ENCODE results near the gene PGAP3.

DNA sequence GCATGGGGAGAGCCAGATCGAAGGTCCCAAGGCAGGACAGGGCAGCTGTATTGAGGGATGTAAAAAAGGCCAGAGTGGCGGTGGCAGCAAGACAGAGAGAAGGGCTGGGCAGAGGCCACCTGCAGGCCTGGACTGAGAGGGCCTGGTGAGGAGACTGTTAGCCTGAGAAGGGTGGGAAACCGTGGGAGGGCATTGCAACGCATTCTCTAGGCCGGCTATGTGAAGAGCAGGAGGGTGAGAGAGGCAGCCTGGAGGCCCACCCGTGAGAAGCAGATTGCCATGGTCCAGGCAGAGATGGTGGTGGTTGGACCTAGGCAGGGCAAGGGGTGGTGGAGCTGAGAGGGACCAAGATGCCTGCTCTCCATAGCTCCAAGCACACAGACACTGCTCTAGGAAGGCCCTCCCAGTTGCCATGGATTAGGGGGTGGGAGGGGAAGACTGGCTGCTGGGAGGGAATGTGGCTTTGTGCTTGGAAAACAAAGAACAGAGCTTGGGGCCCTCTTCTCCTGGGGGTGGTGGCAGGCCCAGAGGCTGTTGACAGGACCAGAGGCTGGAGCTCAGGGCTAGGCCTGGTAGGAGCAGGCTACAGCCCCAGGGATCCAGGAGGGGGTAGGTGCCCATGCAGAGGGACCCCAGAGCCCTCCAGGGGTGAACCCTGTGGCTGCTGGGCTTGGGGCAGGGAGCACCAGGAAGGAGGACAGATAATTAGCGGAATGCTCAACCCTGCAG, 35.1 kb downstream of the PGAP3 start:
- TF ChIP-seq, protein P1, sequence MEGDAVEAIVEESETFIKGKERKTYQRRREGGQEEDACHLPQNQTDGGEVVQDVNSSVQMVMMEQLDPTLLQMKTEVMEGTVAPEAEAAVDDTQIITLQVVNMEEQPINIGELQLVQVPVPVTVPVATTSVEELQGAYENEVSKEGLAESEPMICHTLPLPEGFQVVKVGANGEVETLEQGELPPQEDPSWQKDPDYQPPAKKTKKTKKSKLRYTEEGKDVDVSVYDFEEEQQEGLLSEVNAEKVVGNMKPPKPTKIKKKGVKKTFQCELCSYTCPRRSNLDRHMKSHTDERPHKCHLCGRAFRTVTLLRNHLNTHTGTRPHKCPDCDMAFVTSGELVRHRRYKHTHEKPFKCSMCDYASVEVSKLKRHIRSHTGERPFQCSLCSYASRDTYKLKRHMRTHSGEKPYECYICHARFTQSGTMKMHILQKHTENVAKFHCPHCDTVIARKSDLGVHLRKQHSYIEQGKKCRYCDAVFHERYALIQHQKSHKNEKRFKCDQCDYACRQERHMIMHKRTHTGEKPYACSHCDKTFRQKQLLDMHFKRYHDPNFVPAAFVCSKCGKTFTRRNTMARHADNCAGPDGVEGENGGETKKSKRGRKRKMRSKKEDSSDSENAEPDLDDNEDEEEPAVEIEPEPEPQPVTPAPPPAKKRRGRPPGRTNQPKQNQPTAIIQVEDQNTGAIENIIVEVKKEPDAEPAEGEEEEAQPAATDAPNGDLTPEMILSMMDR (IDR thresholded peaks at IDR 0.05), result peak in 2 of 5 experiments; percentile 2 to 34
- TF ChIP-seq POLR2A (IDR thresholded peaks at IDR 0.05), result no peak
- no peak for TF ChIP-seq EP300 (IDR thresholded peaks at IDR 0.05; ENCODE audit: low read depth)

All from transverse colon (tissue), 3 donors.